Stimulated activated CD8-positive, alpha-beta memory T cell treated with anti-CD3 and anti-CD28 coated beads, Interleukin-12 subunit alpha, Interleukin-12 subunit beta, amount 100 ng/mL, for 4 hours (primary cell): ENCODE measurements around the gene MXRA7.
"Not testable (repeated sequence)": the region's sequence is repeated elsewhere in the genome, so short reads cannot be mapped to it uniquely, and the experiment has no call there.

ENCODE experiments used
- DNase-seq: peaks from one replicate; pipeline ENCODE4 v3.0.0-alpha.2; 2020; ENCODE audit warnings: low read depth

Gene MXRA7

DNA sequence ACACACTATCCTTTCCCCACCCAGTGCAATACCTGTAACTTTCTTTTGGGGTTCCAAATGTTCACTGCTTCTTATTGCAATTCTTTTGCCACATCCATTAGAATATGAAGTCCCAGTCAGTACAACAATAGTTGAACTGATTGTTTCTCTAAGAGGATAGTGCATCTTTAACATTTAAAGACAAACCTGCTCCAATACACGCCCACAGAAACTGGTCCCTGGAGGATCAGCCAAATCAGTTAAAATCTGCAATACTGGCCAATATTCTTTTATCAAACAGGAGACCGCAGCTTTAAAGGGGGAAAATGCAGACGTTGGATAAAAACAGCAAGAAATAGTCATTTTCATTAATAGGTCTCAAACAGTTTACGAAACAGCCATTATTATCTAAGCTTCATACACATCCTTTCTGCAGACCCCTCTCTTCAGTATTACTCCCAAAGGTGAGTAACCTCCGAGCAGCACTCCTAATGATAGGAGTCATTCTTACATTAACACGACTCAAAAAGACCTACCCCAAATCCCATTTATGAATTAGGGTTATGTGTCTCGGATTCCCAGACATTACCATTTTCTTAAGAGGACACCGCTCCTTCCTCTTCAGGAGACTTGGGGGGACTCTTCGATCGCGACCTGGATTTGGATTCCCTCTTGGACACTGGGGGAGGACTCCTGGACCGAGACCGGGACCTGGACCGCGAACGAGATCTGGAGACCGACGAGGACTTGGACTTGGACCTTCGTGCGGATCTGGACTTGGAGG lies 25.0 kb upstream of the MXRA7 start:
- DNase-seq: no peak

DNA sequence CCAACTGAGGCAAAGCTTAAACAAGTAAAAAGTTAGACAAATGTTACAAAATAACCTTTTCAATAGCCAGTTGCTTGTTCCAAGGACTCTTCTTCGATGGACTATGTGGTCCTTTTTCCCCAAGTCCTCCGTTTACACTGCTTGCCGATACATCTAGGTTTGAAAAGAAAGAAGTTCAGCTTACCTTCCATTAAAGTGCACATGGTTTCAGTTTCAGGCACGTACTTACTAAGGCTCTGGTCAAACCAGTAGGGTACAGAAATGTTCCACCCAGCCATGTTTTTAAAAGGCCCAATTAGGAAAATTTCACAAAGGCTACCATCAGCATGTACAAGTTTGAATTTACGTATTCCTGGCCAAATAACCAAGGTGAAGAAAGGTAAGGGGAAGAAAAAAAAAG lies 24.2 kb upstream of the MXRA7 start:
- no peak for DNase-seq

GRCh38 chr17:76734080-76734840 lies 23.5 kb upstream of the MXRA7 start:
- no peak for DNase-seq

DNA sequence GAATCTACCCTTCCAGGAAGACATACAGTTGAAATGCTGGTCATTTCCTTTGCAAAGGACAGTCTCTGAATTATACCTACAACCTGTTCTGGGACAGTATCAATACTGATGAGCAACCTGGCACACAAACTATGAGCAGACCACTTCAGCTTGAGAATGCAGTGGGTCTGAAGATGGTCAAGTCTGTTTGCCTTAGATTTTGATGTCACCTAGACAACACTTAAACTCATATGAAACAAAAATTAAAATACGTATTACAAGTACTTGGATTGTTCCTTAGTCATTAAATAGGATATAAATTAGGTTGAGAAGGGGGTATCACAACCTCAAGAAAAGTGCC lies 22.8 kb upstream of the MXRA7 start:
- no peak for DNase-seq

DNA sequence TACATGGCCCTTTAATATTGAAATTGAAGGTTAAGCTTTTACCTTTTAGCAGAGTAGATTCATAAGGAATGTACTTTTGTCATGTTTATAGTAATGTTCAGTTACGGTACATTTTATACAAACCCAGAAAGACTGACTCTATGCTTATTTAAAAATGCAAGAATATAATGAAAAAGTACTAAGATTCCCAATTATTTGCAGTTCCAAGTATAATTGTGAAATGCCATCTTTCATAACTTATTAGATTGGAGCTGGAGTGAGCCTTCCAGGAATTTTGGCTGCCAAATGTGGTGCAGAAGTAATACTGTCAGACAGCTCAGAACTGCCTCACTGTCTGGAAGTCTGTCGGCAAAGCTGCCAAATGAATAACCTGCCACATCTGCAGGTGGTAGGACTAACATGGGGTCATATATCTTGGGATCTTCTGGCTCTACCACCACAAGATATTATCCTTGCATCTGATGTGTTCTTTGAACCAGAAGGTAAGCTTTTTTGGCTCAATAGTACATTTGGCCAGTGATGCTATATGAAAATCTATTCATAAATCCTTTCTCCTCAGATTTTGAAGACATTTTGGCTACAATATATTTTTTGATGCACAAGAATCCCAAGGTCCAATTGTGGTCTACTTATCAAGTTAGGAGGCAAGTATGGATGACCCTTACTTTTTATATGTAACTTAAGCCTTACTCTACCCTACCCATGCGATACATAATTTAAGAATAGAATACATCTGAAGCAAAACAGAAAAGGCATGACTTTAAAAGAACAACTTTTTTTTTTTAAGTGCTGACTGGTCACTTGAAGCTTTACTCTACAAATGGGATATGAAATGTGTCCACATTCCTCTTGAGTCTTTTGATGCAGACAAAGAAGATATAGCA lies 22.2 kb upstream of the MXRA7 start:
- DNase-seq: no peak

DNA sequence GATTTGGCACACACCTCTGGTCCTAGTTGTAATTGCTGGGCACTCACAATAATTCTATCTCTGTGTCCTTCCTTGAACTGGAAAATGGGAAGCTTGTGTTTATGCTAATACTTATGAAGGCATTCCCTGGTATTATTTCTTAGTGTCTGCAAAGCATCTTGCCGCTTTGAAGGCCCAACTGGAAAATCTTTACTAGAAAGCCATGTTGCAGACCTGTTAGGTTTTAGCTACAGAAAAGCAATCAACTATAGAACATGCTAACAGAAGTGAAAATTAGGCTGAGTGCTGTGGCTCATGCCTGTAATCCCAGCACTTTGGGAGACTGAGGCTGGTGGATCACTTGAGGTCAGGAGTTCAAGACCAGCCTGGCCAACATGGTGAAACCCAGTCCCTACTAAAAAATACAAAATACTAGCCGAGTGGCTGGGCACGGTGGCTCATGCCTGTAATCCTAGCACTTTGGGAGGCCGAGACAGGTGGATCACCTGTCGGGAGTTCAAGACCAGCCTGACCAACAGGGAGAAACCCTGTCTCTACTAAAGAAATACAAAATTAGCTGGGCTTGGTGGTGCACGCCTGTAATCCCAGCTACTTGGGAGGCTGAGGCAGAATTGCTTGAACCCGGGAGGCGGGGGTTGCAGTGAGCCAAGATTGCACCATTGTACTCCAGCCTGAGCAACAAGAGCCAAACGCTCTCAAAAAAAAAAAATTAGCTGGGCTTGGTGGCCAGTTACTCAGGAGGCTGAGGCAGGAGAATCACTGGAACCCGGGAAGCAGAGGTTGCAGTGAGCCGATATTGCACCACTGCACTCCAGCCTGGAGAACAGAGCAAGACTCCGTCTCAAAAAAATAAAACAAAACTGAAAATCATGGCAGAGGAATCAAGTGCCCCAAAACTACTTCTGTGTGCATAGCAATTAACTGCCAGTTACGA lies 21.3 kb upstream of the MXRA7 start:
- DNase-seq: not testable (repeated sequence)

- DNase-seq: no peak
Observed at GRCh38 chr17:76727745-76728456, 17.1 kb upstream of the MXRA7 start.

DNA sequence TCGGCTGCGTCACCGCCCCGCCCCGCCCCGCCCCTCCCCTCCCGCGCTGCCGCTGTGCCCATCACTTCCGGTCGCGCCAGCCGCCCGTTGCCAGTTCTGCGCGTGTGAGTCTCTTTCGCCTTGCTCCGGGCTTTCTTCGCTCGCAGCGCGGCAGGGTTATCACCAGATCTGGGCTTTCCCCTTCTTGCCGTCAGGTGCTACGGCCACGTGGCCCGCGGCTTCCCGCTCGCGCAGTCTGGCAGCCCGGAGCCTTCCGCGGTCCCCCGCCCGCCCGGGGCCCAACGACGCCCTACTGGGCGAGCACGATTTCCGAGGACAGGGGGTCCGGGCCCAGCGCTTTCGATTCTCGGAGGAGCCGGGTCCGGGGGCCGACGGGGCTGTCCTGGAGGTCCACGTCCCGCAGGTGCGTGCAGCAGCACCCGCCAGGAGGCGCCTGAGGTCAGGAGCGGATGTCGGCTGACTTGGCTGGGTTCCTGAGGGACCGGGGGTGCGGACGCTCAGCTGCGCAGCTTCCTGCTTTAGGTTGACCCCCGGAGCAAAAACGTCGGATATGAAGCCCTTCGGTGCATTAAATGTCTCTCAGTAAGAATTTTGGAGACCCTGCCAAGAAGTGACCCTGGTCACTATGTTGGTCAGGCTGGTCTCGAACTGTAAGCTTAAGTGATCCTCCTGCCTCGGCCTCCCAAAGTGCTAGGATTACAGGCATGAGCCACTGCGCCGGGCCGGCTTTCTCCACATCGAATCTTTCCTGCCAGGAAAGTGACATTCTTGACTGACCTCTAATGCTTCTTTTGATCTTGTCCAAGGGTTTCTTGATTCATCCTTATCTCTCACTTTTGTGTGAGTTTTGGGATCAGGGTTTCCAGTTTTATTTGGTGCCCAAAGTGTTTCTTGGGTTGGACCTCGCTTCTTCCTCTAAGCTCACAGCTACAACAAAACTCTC lies 16.3 kb upstream of the MXRA7 start, which contains the start of gene METTL23:
Gene METTL23, plus strand, starts transcription at position 64 of the 943 bp plus-strand sequence. CDS start 2,872 bp downstream, outside the sequence.
- no peak for DNase-seq

DNA sequence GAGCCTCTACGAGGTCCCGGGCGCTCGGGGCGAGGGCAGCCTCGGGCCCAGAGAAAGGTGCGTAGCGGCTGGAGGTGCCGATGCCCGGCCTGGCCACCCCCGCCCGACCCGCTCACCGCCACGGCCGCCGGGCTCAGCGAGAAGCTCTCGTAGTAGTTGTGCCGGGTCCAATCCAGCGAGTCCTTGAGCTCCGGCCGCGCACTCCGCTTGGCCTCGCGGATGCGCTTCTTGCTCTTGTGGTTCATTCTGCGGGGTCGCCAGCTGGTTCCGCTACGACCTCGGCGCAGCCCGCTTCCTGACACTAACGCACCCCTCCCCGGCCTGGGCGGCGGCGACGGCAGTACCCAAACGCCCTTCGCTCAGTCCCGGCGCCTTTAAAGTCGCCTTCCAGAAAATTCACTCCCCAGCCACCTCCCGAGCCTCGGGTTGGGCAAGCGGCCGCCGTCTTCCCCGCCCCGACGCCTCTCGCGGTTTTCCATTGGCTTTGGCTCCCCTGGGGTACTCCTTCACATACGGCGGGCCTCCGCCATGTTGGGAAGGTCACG lies 15.5 kb upstream of the MXRA7 start, which contains the start of gene JMJD6:
Gene JMJD6, minus strand, starts transcription at position 376 of the 545 bp plus-strand sequence. Its CDS starts 131 bp downstream, at position 245.
- DNase-seq: peak; percentile 88

- DNase-seq: peak; percentile 52
Observed at GRCh38 chr17:76725580-76726230, 14.9 kb upstream of the MXRA7 start.

- no peak for DNase-seq
Observed at GRCh38 chr17:76723812-76724211, 13.0 kb upstream of the MXRA7 start.

DNA sequence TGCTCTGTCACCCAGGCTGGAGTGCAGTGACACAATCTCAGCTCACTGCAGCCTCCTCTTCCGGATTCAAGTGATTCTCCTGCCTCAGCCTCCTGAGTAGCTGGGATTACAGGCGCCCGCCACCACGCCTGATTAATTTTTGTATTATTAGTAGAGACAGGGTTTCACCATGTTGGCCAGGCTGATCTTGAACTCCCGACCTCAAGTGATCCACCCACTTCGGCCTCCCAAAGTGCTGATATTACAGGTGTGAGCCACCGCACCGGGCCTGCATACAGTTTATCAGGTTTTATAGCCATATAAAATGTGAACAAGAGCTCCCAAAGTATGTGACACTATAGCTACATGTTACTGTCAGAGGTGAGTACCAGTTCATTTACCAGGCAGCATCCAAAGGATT lies 12.2 kb upstream of the MXRA7 start:
- DNase-seq: not testable (repeated sequence)

GRCh38 chr17:76722279-76722678 lies 11.5 kb upstream of the MXRA7 start:
- DNase-seq: no peak

DNA sequence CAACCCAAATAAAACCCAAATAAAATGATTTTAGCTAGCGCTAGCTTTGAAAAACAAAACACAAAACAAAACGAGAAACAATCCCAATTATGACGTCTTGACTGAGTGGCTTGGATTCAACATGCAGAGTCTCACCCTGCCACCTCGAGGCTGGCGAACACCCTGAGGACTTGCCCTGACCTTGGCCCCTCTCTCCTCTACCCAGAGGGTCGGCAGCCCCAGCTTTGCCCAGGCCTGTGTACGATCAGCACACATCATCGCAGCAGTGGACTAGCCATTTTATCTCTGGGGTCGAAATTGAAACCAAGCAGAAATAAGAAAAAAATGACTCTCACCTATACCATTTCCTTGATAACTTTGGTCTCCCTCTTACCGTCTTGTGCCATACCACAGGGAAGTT lies 10.7 kb upstream of the MXRA7 start:
- no peak for DNase-seq

GRCh38 chr17:76720941-76721340 lies 10.2 kb upstream of the MXRA7 start:
- no peak for DNase-seq

DNA sequence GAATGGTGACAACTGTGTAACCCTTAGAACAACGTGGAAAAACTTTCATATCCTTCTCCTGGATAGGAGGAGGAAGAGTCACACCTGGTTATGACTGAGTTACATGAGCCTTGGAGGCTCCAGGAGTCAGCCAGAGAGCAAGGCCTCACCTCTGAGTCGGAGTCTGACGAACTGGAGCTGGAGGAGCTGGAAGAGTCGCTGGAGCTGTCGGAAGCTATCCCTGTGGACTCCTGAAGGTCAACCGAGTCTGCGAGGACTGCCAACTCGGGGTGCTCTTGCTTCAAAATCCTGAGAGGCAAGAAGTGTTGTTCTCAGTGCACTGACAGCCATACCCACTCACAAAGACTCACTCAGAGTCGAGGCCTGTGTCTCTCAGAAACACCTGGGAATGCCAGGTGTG lies 9.4 kb upstream of the MXRA7 start:
- no peak for DNase-seq

DNA sequence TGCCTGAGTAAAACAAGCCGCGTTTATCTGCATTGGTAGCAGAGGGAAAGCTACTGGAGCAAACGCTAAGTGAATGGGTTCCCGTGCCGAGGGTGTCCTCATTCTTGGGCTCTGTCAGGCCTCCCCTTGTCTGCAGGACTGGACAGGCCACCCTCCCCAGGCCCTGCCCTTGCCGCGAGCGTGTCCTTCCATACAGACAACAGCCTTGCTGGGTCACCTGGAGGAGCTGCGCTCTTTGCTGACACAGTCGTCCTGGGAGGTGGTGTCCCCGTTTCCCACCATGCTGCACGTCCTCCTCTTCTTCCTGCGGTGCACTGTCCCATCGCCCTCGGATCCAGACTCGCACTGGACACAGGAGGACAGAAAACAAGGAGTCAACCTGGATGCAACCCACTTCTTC lies 7.8 kb upstream of the MXRA7 start:
- DNase-seq: no peak

DNA sequence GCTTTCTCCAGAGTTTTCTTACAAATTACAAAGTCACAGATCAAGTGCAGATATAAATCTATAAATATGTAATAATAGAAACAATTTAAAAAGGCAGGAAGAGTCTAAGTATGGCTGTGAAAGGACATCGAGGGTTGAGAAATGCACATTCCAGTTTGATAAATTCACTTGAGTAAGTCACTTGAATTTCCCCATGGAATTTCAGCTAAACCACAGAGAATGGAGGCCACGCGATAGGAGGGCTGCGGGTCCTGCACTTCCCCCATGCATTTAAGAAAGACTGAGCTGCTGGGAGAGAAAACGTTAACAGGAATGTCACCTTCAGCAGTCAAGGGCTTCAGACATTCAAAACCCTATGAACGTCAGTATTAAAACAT lies 6.1 kb upstream of the MXRA7 start:
- no peak for DNase-seq
